Head of caudate nucleus (tissue), 42 donors: Measurements from ENCODE around the gene TOMT.
"Not testable (repeated sequence)": the region's sequence is repeated elsewhere in the genome, so short reads cannot be mapped to it uniquely, and the experiment has no call there.

Experiments used
- DNase-seq, 42 donors: peaks; one replicate each; pipeline versions ENCODE4 v3.0.0 to v3.0.0-alpha.2; 2020 to 2021; ENCODE audit warnings: mixed read lengths in 7 of 42
- intact Hi-C: fragments of 100-400 bp; cut with DNase I; formaldehyde crosslinking; loops from one replicate; pipeline ENCODE4 v1.15.0; 2022

Gene TOMT

DNA sequence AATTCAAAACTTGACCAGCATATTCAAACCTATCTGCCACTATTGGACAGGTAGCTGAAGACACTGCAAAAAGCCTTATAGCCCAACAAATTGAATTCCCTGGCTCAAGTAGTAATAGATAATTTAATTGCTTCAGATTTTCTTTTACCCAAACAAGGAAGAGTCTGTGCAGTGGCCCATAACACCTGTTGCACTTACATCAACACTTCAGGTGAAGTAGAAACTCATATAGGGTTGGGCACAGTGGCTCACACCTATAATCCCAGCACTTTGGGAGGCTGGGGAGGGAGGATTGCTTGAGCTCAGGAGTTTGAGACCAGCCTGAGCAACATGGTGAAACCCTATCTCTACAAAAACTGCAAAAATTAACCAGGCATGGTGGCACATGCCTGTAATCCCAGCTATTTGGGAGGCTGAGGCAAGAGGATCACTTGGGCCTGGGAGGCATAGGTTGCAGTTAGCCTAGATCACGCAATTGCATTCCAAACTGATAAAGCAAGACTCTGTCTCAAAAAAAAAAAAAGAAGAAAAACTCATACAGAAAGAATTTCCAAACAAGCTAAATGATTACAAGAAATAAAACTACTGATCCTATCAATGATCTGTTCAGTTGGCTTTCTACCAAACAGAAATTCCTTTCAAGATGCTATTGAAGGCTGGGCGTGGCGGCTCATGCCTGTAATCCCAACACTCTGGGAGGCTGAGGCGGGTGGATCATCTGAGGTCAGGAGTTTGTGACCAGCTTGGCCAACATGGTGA, 39.3 kb downstream of the TOMT start:
- DNase-seq: no peak
- intact Hi-C loops: no loop called here

GRCh38 chr11:72146625-72147024, 40.9 kb downstream of the TOMT start:
- DNase-seq: no peak
- intact Hi-C loops: no loop called here

- intact Hi-C loops: no loop called here
These were observed 45.2 kb downstream of the TOMT start for GRCh38 chr11:72150882-72151281.

GRCh38 chr11:72153874-72154273, 48.1 kb downstream of the TOMT start:
- intact Hi-C loops, DNase-seq: not testable (repeated sequence)

More at GRCh38 chr11:72150882-72151281, 45.2 kb downstream of the TOMT start:
- no peak for DNase-seq

DNA sequence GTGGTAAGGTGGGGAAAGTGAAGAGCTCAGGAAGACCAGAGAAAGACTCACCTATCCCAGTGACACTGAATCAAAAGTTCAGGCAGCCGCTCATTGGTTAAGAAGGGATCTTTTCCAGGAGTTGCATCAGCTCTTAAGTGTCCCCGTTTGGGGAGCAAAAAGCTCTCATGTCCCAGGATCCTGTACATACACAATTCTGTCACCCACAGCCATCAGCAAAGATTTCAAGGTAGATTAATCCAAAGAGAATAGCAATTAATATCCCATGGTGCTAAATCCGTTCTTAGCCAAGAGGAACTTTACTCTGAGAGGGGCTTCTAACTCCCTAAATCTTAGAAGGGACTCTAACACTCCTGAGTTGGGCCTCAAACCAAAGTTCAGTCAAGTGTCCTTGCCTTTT, 49.1 kb downstream of the TOMT start:
- DNase-seq: no peak
- intact Hi-C loops: no loop called here

DNA sequence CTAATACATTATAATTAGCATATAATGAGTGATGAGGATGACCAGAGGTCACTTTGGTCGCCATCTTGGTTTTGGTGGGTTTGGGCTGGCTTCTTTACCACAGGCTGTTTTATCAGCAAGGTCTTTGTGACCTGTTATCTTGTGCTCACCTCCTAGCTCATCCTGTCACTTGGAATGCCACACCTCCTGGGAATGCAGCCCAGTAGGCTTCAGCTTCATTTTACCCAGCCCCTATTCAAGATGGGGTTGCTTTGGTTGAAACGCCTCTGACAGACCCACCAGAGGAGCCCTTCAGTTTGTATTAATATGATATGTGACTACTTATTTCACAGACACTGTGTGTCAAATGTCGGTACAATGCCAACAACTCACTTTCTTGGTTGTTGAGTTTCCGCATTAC, 50.0 kb downstream of the TOMT start:
- no peak for DNase-seq
- intact Hi-C loops: no loop called here

DNA sequence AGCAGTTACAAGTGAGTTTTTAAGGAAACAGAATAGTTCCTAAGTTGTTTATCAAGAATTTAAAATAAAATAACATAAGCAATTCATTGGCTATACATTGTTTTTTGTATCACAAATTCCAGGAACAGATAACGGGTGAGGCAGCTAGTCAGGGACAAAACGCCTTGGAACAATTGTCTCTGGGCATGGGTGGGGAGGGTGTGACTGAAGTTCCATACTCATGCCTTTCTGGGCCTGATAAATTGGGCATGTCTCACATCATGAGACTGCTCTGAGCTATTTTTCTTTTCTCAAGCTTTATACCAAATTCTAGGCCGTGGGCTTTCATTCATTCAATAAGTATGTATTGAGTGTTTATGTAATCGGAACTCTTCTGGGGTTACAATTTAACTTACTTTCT, 51.4 kb downstream of the TOMT start:
- DNase-seq: no peak
- intact Hi-C loops: no loop called here
